Measurements from ENCODE around the gene S100B. TPM values are rescaled to one million over a fixed set of nuclear protein-coding genes. Genes with fewer than 3 reads are reported as not detected.

The S100B gene
- total and polyA plus RNA-seq, 2 of the 8 experiments (the other 6 are each of a cell fraction or from before 2014, with no cell fraction given), result 0.36 to 0.69 TPM

- TF ChIP-seq BRCA1 (IDR thresholded peaks at IDR 0.05; ENCODE audit: low read depth, low read length) (no peak), CBX5 (IDR thresholded peaks at IDR 0.05; ENCODE audit: low read depth, low read length) (no peak), CBX8 (IDR thresholded peaks at IDR 0.05; ENCODE audit: borderline replicate concordance, low read depth, low read length) (no peak)
Observed at GRCh38 chr21:46626975-46627501, 22.2 kb upstream of the S100B start (continued).

All from H1 (cell line).